ENCODE data around the gene PRPF31. TPM values are rescaled to one million over a fixed set of nuclear protein-coding genes. Genes with fewer than 3 reads are reported as not detected.
"Not testable (repeated sequence)": the region's sequence is repeated elsewhere in the genome, so short reads cannot be mapped to it uniquely, and the experiment has no call there.

The PRPF31 gene
- total RNA-seq, 1 experiment from 2014 or later = 109 TPM

GRCh38 chr19:54168174-54168917 is 52.8 kb downstream of the PRPF31 start:
- peak overlapping the region; percentile 45; the same call in 1 of the 2 replicates for H3K4me2 ChIP-seq
- intact Hi-C loops (cut with micrococcal nuclease; ENCODE audit: unreplicated experiment) = loop anchor here (10.0 kb wide), 1 partner anchor 296 kb away; the partner anchor contains the start of gene LENG9
- BruUV-seq (replicated peaks) = no TSS peak
- ChIA-PET CTCF (interaction anchor here (1.0 kb wide), 1 partner anchor 18 kb away, joined by 5 read pairs; no protein-coding TSS in a partner anchor), POLR2A (ENCODE audit: unreplicated experiment) (interaction anchor here (0.6 kb wide), 1 partner anchor 31 kb away, joined by 8 read pairs; no protein-coding TSS in a partner anchor)
- H3K36me3 ChIP-seq (ENCODE audit: low read depth) = no peaks in the 10 kb centered on the region
- H3K9me2 ChIP-seq (ENCODE audit: insufficient read depth) = no peaks in the 10 kb centered on the region
- no peak overlapping the region for H2AFZ ChIP-seq
- peaks cover 9% of the 10 kb centered on the region; the same call in 1 of the 2 replicates for H3K4me1 ChIP-seq (replicated peaks; ENCODE audit: insufficient read depth)
- H3K79me2 ChIP-seq (ENCODE audit: low read depth) = peaks cover 6% of the 10 kb centered on the region
- no peaks in the 10 kb centered on the region for H3K9me3 ChIP-seq (ENCODE audit: insufficient read depth, low read depth)
- TF ChIP-seq EZH2 (IDR thresholded peaks at IDR 0.05; ENCODE audit: low read depth) = no peak
- TF ChIP-seq, protein P1, sequence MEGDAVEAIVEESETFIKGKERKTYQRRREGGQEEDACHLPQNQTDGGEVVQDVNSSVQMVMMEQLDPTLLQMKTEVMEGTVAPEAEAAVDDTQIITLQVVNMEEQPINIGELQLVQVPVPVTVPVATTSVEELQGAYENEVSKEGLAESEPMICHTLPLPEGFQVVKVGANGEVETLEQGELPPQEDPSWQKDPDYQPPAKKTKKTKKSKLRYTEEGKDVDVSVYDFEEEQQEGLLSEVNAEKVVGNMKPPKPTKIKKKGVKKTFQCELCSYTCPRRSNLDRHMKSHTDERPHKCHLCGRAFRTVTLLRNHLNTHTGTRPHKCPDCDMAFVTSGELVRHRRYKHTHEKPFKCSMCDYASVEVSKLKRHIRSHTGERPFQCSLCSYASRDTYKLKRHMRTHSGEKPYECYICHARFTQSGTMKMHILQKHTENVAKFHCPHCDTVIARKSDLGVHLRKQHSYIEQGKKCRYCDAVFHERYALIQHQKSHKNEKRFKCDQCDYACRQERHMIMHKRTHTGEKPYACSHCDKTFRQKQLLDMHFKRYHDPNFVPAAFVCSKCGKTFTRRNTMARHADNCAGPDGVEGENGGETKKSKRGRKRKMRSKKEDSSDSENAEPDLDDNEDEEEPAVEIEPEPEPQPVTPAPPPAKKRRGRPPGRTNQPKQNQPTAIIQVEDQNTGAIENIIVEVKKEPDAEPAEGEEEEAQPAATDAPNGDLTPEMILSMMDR (conservative IDR thresholded peaks at IDR 0.05) = peak; percentile 83
- H3F3A ChIP-seq (ENCODE audit: insufficient read depth, low read depth) = peaks cover 35% of the 10 kb centered on the region; the same call in 1 of the 2 replicates
- H3K4me3 ChIP-seq = no peak overlapping the region
- H4K20me1 ChIP-seq (ENCODE audit: insufficient read depth) = peaks cover 20% of the 10 kb centered on the region
- H3K27me3 ChIP-seq (ENCODE audit: insufficient read depth, low read depth) = no peaks in the 10 kb centered on the region
- H3K27ac ChIP-seq = no peak overlapping the region
- DNase-seq = peak; percentile 69 to 91

- TF ChIP-seq, protein P1 (conservative IDR thresholded peaks at IDR 0.05) = no peak
- no peak for TF ChIP-seq EZH2 (IDR thresholded peaks at IDR 0.05; ENCODE audit: low read depth)
- H4K20me1 ChIP-seq (ENCODE audit: insufficient read depth) = peaks cover 20% of the 10 kb centered on the region
- DNase-seq = no peak
- ChIA-PET CTCF (interaction anchor here (0.7 to 1.0 kb wide), 2 partner anchors 11 to 19 kb away, joined by 3 to 5 read pairs; no protein-coding TSS in a partner anchor), POLR2A (ENCODE audit: unreplicated experiment) (interaction anchor here (0.6 kb wide), 1 partner anchor 1477 kb away, joined by 12 read pairs; no protein-coding TSS in a partner anchor)
- no peaks in the 10 kb centered on the region for H3K27me3 ChIP-seq (ENCODE audit: insufficient read depth, low read depth)
- no peak overlapping the region for H3K4me3 ChIP-seq
- no peaks in the 10 kb centered on the region for H3K9me2 ChIP-seq (ENCODE audit: insufficient read depth)
- H3K36me3 ChIP-seq (ENCODE audit: low read depth) = no peaks in the 10 kb centered on the region
- H2AFZ ChIP-seq = no peak overlapping the region
- H3K4me2 ChIP-seq = no peak overlapping the region
- peaks cover 6% of the 10 kb centered on the region for H3K79me2 ChIP-seq (ENCODE audit: low read depth)
- H3K27ac ChIP-seq = no peak overlapping the region
- peaks cover 14% of the 10 kb centered on the region; the same call in 1 of the 2 replicates for H3K4me1 ChIP-seq (replicated peaks; ENCODE audit: insufficient read depth)
- no peaks in the 10 kb centered on the region for H3K9me3 ChIP-seq (ENCODE audit: insufficient read depth, low read depth)
- peaks cover 43% of the 10 kb centered on the region; the same call in 1 of the 2 replicates for H3F3A ChIP-seq (ENCODE audit: insufficient read depth, low read depth)
- intact Hi-C loops (cut with micrococcal nuclease; ENCODE audit: unreplicated experiment) = loop anchor here (10.0 kb wide), 1 partner anchor 296 kb away; the partner anchor contains the start of gene LENG9
- no TSS peak for BruUV-seq (replicated peaks)
These were observed 53.7 kb downstream of the PRPF31 start for GRCh38 chr19:54169149-54169740.

DNA sequence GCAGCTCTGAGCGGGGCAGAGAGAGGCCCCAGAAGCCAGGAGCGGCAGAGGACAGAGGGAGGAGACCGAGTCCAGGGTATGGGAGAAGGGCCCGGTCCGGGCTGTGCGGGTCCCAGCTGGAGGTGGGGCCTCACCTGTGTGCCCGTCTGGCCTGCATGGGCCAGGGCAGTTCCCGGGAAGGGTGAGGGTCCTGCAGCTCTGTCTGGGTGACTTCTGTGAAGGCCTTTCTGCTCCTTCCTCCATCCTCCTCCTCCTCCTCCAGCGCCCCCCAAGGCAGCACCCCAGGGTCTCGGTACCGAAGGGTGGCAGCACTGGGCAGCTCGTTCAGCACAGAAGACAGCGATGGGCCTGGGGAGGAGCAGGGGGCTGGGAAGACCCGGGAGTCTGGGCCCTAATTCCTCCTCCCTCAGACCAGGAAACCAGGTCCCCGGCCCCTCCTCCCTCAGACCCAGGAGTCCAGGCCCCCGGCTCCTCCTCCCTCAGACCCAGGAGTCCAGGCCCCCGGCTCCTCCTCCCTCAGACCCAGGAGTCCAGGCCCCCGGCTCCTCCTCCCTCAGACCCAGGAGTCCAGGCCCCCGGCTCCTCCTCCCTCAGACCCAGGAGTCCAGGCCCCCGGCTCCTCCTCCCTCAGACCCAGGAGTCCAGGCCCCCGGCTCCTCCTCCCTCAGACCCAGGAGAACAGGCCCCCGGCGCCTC is 56.3 kb downstream of the PRPF31 start:
- POLR2A ChIA-PET (ENCODE audit: unreplicated experiment) = interaction anchor here (1.1 to 3.3 kb wide), 2 partner anchors 13 to 17 kb away, joined by 4 to 50 read pairs; partner anchors contain the start of genes LENG1 and MBOAT7
- H3K27ac ChIP-seq = peak overlapping the region; percentile 5; the same call in 1 of the 2 replicates
- BruUV-seq (replicated peaks); H3K9me2 ChIP-seq (ENCODE audit: insufficient read depth); H3K9me3 ChIP-seq (ENCODE audit: insufficient read depth, low read depth); H3K27me3 ChIP-seq (ENCODE audit: insufficient read depth, low read depth); H2AFZ ChIP-seq; H3K79me2 ChIP-seq (ENCODE audit: low read depth); H3K36me3 ChIP-seq (ENCODE audit: low read depth): not testable (repeated sequence)
- intact Hi-C loops (cut with micrococcal nuclease; ENCODE audit: unreplicated experiment) = loop anchor here (1.0 kb wide), 2 partner anchors 10 to 59 kb away; no protein-coding TSS in a partner anchor
- TF ChIP-seq, protein P1 (conservative IDR thresholded peaks at IDR 0.05) = peak; percentile 40; the same call in 1 of the 2 replicates
- H3K4me1 ChIP-seq (replicated peaks; ENCODE audit: insufficient read depth) = peaks cover 14% of the 10 kb centered on the region; the same call in 1 of the 2 replicates
- peak overlapping the region; percentile 77 for H3K4me3 ChIP-seq
- peaks cover 29% of the 10 kb centered on the region for H4K20me1 ChIP-seq (ENCODE audit: insufficient read depth)
- CTCF ChIA-PET = interaction anchor here (0.5 to 1.5 kb wide), 5 partner anchors 8 to 1038 kb away, joined by 3 to 10 read pairs (median 4); no protein-coding TSS in a partner anchor
- H3F3A ChIP-seq (ENCODE audit: insufficient read depth, low read depth) = peaks cover 53% of the 10 kb centered on the region; the same call in 1 of the 2 replicates
- peak in 1 of 2 experiments; percentile 71 for DNase-seq
- peak overlapping the region; percentile 78 for H3K4me2 ChIP-seq
